SJCRH30 (cell line): ENCODE results near the gene CENPT. TPM values are rescaled to one million over a fixed set of nuclear protein-coding genes. Genes with fewer than 3 reads are reported as not detected.
"Not testable (repeated sequence)": the region's sequence is repeated elsewhere in the genome, so short reads cannot be mapped to it uniquely, and the experiment has no call there.

Experiments used
- DNase-seq, 2 experiments: peaks; one replicate each; pipeline ENCODE4 v3.0.0-alpha.2; 2015 to 2020
- H3K27ac ChIP-seq: fragments of 250-450 bp; sonication (Bioruptor Pico); 2 replicates; pipeline ENCODE4 v1.5.1; 2020; ENCODE audit warnings: mild to moderate bottlenecking, moderate library complexity
- H3K27me3 ChIP-seq: fragments of 250-450 bp; sonication (Bioruptor Pico); 2 replicates; pipeline ENCODE4 v1.5.1; 2020; ENCODE audit warnings: mild to moderate bottlenecking, moderate library complexity
- H3K36me3 ChIP-seq: fragments of 250-450 bp; sonication (Bioruptor Pico); 2 replicates; pipeline ENCODE4 v1.5.1; 2020; ENCODE audit warnings: mild to moderate bottlenecking, moderate library complexity
- H3K4me1 ChIP-seq: fragments of 250-450 bp; sonication (Bioruptor Pico); 2 replicates; pipeline ENCODE4 v1.5.1; 2020; ENCODE audit warnings: mild to moderate bottlenecking, moderate library complexity
- H3K4me3 ChIP-seq: fragments of 250-450 bp; sonication (Bioruptor Pico); 2 replicates; pipeline ENCODE4 v1.5.1; 2020; ENCODE audit warnings: mild to moderate bottlenecking, moderate library complexity
- H3K9me3 ChIP-seq: fragments of 250-450 bp; sonication (Bioruptor Pico); replicated peaks from 2 replicates; pipeline ENCODE4 v1.5.1; 2020; ENCODE audit warnings: mild to moderate bottlenecking, moderate library complexity
- total RNA-seq: library from RNA; depleted of rRNA; stranded (reverse); fragments of >200 nt; shearing (Covaris generic); gene quantifications from 2 replicates; pipeline ENCODE4 v1.2.3, GENCODE V29; 2014

CENPT gene
- total RNA-seq, 1 experiment from 2014 or later: 18.8 TPM

GRCh38 chr16:67846063-67846319 lies 1.5 kb downstream of the CENPT start:
- H3K36me3 ChIP-seq: no peaks in the 10 kb centered on the region
- peaks cover 5% of the 10 kb centered on the region; the same call in 1 of the 2 replicates for H3K4me1 ChIP-seq
- no peaks in the 10 kb centered on the region for H3K27me3 ChIP-seq
- H3K27ac ChIP-seq: peak overlapping the region; percentile 75
- no peaks in the 10 kb centered on the region for H3K9me3 ChIP-seq
- DNase-seq: no peak
- peak overlapping the region; percentile 100 for H3K4me3 ChIP-seq

DNA sequence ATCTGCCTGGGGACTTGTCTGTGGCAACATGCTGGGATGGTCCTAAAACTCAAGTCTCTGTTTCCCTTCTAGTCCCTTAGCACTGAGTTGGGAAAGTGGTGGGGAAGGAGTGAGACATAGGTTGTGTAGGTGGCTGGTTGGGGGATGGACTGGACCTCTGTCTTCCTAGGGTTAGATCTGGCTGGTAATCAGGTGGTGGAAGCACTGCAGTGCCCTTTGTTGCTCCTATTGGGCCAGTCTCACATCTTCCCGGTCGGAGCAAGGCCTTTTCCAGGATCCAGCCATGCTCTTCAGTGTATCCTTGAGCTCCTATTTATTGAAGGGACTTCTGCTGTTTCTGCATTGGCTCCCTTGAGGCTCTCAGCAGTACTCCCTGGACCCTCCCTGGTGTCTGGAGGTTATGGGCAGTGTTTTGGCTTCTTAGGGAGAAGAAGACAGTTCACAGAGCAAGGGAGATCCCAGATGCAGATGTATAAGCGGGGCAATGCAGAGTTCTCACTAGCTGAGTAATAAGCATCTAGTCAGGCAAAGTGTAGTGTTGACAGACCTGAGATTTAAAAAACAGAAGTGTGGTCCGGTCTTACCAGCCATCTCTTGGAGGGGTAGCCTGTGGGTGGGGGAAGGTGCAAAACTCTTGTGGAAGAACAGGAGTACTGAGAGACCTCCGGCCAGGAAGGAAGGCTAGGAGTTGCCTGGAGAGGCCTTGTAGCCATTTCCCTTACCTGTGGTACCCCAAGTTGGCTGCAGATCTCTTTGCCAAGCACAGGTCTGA lies 2.0 kb downstream of the CENPT start:
- no peaks in the 10 kb centered on the region for H3K9me3 ChIP-seq
- H3K36me3 ChIP-seq: no peaks in the 10 kb centered on the region
- H3K4me3 ChIP-seq: peak overlapping the region; percentile 100
- H3K27me3 ChIP-seq: no peaks in the 10 kb centered on the region
- no peak for DNase-seq
- peak overlapping the region; percentile 75 for H3K27ac ChIP-seq
- peaks cover 5% of the 10 kb centered on the region; the same call in 1 of the 2 replicates for H3K4me1 ChIP-seq

- no peaks in the 10 kb centered on the region for H3K27me3 ChIP-seq
- H3K36me3 ChIP-seq: no peaks in the 10 kb centered on the region
- H3K27ac ChIP-seq: no peak overlapping the region
- H3K4me3 ChIP-seq: no peak overlapping the region
- no peak for DNase-seq
- H3K9me3 ChIP-seq: no peaks in the 10 kb centered on the region
- peaks cover 5% of the 10 kb centered on the region; the same call in 1 of the 2 replicates for H3K4me1 ChIP-seq
These were observed 3.0 kb downstream of the CENPT start for GRCh38 chr16:67844497-67844896.

- DNase-seq: no peak
- Histone ChIP-seq H3K27me3 (no peaks in the 10 kb centered on the region), H3K27ac (no peak overlapping the region), H3K36me3 (no peaks in the 10 kb centered on the region), H3K4me1 (peaks cover 5% of the 10 kb centered on the region; the same call in 1 of the 2 replicates), H3K4me3 (peak overlapping the region; percentile 88), H3K9me3 (no peaks in the 10 kb centered on the region)
These were observed 4.1 kb downstream of the CENPT start for GRCh38 chr16:67843343-67843765.

- Histone ChIP-seq H3K27ac (no peak overlapping the region; the same call in 1 of the 2 replicates), H3K4me1 (peaks cover 5% of the 10 kb centered on the region; the same call in 1 of the 2 replicates), H3K36me3 (no peaks in the 10 kb centered on the region), H3K9me3 (no peaks in the 10 kb centered on the region), H3K27me3 (no peaks in the 10 kb centered on the region), H3K4me3 (peak overlapping the region; percentile 88)
- peak; percentile 40 to 46 for DNase-seq
These were observed 4.8 kb downstream of the CENPT start for GRCh38 chr16:67842509-67843342.

- Histone ChIP-seq H3K4me3 (peak within 1 kb of the TSS; percentile 88), H3K36me3 (no peaks in the 10 kb centered on the region), H3K27ac (peak within 1 kb of the TSS; percentile 88)
These were observed 5.5 kb downstream of the CENPT start, which contains the start of gene THAP11 for GRCh38 chr16:67841816-67842508. THAP11 (plus strand) TSS chr16:67842320; CDS start chr16:67842555, 235 bp downstream.

DNA sequence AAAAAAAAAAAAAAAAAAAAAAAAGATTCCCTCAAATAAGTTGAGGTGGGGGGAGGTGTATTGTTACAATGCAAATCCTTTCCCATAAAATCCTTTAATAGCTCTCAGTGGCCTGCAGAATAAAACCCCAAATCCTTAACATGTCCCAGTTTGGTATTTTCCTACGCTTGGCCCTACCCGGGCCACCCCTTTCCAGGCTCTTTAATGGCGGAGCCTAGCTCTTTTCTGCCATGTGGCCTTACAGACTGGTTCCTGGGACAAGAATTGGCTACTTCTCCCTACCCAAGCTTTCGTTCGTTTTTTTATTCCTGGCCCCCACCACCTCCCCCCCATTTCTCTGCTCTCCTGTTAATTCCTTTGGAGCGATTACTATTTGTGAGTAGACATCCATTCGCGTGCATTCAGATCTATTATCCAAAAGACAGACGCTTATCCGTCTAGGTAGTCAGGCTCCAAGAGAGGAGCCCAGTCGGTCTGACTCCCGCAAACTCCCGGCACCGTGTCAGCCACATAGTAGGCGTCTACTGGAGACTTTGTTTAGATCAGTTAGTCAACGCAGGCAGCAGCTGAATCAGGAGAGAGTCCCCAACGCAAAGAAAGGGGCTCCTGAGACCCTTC lies 6.2 kb downstream of the CENPT start:
- H3K27ac ChIP-seq: peak overlapping the region; percentile 88
- peaks cover 5% of the 10 kb centered on the region; the same call in 1 of the 2 replicates for H3K4me1 ChIP-seq
- no peaks in the 10 kb centered on the region for H3K27me3 ChIP-seq
- no peaks in the 10 kb centered on the region for H3K9me3 ChIP-seq
- H3K4me3 ChIP-seq: peak overlapping the region; percentile 88
- no peak for DNase-seq
- no peaks in the 10 kb centered on the region for H3K36me3 ChIP-seq

More at GRCh38 chr16:67841816-67842508, 5.5 kb downstream of the CENPT start, which contains the start of gene THAP11:
- Histone ChIP-seq H3K9me3 (no peaks in the 10 kb centered on the region), H3K4me1 (peaks cover 5% of the 10 kb centered on the region; the same call in 1 of the 2 replicates), H3K27me3 (no peaks in the 10 kb centered on the region)
- DNase-seq: peak; percentile 90 to 95

DNA sequence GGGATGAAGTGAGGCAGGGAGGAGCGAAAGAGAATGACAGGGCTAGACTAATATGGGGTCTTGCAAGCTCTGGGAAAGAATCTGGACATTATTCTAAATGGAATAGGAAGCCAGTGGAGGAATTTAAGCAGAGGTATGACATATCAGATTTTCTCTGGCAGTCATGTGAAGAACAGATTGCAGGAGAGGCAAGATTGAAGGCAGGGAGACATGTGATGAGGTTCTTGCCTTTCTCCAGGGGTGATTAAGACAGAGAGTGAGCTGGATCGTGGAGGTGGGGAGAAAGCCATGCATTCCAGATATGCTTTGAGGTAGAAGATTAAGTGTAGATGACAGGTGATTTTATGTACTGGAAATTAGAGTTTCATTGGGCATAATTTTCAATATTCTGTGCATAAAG lies 9.7 kb downstream of the CENPT start:
- no peak for DNase-seq
- Histone ChIP-seq H3K9me3 (no peaks in the 10 kb centered on the region), H3K4me3 (no peak overlapping the region), H3K4me1 (no peaks in the 10 kb centered on the region), H3K27me3 (no peaks in the 10 kb centered on the region), H3K36me3 (no peaks in the 10 kb centered on the region), H3K27ac (no peak overlapping the region)

GRCh38 chr16:67837190-67837589 lies 10.3 kb downstream of the CENPT start:
- H3K4me3 ChIP-seq, H3K27me3 ChIP-seq: not testable (repeated sequence)

GRCh38 chr16:67834242-67834614 lies 13.3 kb downstream of the CENPT start:
- no peak for DNase-seq
- no peaks in the 10 kb centered on the region for H3K9me3 ChIP-seq
- H3K36me3 ChIP-seq: no peaks in the 10 kb centered on the region
- peak overlapping the region; percentile 88 for H3K4me3 ChIP-seq
- H3K4me1 ChIP-seq: no peaks in the 10 kb centered on the region
- H3K27ac ChIP-seq: no peak overlapping the region
- H3K27me3 ChIP-seq: no peaks in the 10 kb centered on the region

More at GRCh38 chr16:67837190-67837589, 10.3 kb downstream of the CENPT start:
- not testable (repeated sequence) for DNase-seq, H3K27ac ChIP-seq, H3K36me3 ChIP-seq, H3K9me3 ChIP-seq, H3K4me1 ChIP-seq

GRCh38 chr16:67833415-67834241 lies 13.9 kb downstream of the CENPT start:
- Histone ChIP-seq H3K4me1 (no peaks in the 10 kb centered on the region), H3K27ac (peak overlapping the region; percentile 72), H3K27me3 (no peaks in the 10 kb centered on the region), H3K4me3 (peak overlapping the region; percentile 88), H3K36me3 (no peaks in the 10 kb centered on the region), H3K9me3 (no peaks in the 10 kb centered on the region)
- DNase-seq: peak; percentile 91 to 92

- Histone ChIP-seq H3K4me3 (peak overlapping the region; percentile 88), H3K36me3 (no peaks in the 10 kb centered on the region), H3K27me3 (no peaks in the 10 kb centered on the region), H3K27ac (peak overlapping the region; percentile 72), H3K9me3 (no peaks in the 10 kb centered on the region), H3K4me1 (no peaks in the 10 kb centered on the region)
- peak; percentile 27 to 31 for DNase-seq
These were observed 14.5 kb downstream of the CENPT start for GRCh38 chr16:67833030-67833414.

- H3K36me3 ChIP-seq: 0 out of 2 replicates have a peak, but pooled peaks cover 5% of the 10 kb centered on the region
- H3K27ac ChIP-seq: no peak overlapping the region
- no peak for DNase-seq
- no peaks in the 10 kb centered on the region for H3K4me1 ChIP-seq
- no peak overlapping the region for H3K4me3 ChIP-seq
- no peaks in the 10 kb centered on the region for H3K27me3 ChIP-seq
- no peaks in the 10 kb centered on the region for H3K9me3 ChIP-seq
These were observed 18.8 kb downstream of the CENPT start for GRCh38 chr16:67828651-67829050.
